Activated CD8-positive, alpha-beta memory T cell treated with anti-CD3 and anti-CD28 coated beads, Interleukin-2, amount 50 U/mL, for 4 hours (primary cell): Measurements from ENCODE around the gene IRAK2.

Experiments used
- DNase-seq: peaks from one replicate; pipeline ENCODE4 v3.0.0-alpha.2; 2020

IRAK2 gene

GRCh38 chr3:10286596-10287295 is 122.0 kb downstream of the IRAK2 start:
- no peak for DNase-seq

DNA sequence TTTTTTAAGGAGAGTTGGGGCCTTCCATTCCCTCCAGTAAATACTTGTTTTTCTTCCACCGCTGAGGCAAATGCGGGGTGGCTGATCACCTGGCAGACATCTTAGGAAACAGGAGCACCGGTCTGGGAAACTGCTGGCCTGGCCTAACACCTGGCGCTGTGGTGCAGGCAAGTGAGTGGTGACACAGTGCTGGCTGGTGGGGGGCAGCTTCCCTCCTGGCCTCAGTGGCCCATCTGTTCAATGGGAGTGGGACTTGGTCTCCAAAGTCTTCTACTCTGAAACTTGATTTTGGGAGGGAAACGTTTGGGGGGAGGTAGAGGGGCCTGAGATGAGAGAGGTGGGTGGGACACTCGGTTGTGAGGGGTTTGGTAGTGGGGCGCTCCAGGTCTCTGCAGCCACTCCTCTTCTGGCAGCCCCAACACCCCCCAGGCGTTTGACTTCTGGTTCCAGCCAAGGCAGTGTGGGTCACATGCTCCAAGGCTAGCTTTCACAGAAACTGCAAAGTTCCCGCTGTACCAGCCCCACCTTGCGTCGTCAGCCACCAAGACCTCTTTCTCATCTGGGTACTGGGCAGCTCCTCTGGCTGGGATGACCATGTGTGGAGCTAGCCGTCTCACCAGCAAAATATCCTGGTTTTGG is 123.3 kb downstream of the IRAK2 start:
- DNase-seq: no peak

DNA sequence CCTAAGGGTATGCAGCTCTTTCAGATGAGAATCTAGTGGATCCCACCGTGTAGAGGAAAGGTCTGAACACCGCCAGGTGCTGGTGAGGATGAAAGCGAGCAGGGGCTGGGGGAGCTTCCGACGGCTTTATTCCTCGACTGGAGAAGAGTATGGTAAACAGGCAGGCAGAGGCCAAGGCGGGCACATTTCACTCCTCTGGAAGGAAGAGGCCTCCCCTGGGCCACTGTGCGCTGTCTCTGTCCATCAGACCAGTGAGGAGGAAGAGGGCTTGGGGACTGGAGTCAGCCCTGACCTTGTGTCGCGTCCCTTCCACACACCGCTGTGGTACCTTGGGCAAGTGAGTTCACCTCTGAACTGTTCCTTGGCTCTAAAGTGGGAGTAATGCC is 123.8 kb downstream of the IRAK2 start:
- no peak for DNase-seq

DNA sequence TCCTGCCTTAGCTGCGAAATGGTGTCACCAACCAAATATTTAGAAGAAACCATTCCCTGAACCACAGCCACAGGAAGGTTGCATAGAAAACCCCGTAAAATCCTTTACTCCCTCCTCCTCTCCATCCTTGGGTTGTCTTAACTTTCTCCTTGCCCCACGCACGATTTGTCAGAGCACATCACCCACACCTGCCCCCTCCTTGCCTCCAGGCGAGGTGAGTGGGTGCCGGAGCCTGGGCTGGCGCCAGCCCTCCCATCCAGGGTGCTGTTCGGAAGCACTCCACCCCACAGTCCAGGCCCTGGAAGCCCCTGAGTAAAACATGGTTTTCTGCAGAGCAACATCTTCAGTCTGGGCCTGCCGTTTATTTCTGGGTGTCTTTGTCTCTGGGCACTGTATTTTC is 124.4 kb downstream of the IRAK2 start:
- no peak for DNase-seq

DNA sequence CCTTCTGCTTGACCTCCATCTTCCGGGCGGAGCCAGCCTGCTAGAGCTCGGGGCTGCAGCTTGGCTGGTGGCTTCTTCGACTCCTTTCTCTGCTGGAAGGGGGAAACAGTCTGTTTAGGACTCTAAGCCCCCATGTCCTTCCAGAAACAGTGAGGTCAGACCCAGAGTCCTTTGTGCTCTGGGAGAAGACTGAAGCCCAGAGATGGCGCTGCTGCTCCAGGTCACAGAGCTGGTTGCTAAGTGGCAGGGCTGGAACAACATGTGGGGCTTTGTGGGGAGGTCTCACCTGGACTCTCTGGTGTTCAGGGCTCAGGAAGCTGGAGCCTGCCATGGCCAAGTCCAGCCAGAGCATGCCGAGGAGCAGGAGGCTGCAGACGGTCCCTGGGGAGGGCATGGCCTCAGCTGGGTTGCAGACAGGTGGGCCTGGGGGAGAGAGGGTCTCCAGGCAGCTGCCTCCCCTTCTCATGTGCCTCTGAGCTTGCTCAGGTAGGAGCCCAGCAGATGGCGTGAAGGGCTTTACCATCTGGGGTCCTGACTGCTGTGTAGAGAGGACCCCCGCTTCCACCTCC is 125.2 kb downstream of the IRAK2 start:
- no peak for DNase-seq

GRCh38 chr3:10290481-10291176 is 125.9 kb downstream of the IRAK2 start:
- no peak for DNase-seq

DNA sequence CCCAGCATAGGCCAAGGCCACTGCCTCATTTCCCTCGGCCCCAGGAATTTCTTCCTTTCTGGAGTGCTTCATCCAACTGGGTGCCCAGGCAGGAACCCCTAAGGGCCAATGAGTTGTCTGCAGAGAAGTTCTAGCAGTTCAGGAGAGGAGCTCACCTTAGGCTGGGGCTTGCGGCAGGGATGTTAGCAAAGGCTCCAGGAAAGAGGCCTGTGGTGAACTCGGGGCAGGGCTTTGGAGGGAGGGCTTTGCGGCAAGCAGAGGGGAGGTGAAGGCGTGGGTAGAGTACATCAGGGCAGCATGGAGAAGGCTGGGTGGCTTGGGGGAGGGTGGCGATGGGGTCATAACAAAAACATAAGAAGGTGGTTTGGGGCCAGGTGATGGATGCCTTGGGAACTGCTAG is 126.9 kb downstream of the IRAK2 start:
- no peak for DNase-seq

- no peak for DNase-seq
Observed at GRCh38 chr3:10292505-10293419, 128.0 kb downstream of the IRAK2 start, which contains the start of gene GHRL. TSS of gene GHRL (minus strand) at chr3:10292947. CDS start at chr3:10290180, 2,767 bp downstream.
